Measurements from ENCODE around the gene KIF3C. TPM values are rescaled to one million over a fixed set of nuclear protein-coding genes. Genes with fewer than 3 reads are reported as not detected.
"Not testable (repeated sequence)": the region's sequence is repeated elsewhere in the genome, so short reads cannot be mapped to it uniquely, and the experiment has no call there.

KIF3C gene
- polyA plus RNA-seq, 10 donors, result 6.8 to 14.8 (median 8.1) TPM

GRCh38 chr2:25920786-25921415 is 61.4 kb downstream of the KIF3C start:
- DNase-seq, result no peak

DNA sequence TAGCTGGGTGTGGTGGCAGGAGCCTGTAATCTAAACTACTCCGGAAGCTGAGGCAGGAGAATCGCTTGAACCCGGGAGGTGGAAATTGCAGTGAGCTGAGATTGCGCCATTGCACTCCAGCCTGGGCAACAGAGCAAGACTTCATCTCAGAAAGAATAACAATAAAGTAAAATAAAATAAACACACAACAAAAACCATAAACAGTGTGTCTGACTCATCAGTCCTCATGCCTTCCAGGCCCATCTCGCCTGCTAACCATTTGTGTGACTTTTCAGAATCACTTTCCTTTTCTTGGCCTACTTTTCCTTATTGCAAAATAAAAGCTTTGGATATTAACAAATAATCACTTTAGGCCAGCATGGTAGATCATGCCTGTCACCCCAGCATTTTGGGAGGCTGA is 62.0 kb downstream of the KIF3C start:
- no peak for DNase-seq

DNA sequence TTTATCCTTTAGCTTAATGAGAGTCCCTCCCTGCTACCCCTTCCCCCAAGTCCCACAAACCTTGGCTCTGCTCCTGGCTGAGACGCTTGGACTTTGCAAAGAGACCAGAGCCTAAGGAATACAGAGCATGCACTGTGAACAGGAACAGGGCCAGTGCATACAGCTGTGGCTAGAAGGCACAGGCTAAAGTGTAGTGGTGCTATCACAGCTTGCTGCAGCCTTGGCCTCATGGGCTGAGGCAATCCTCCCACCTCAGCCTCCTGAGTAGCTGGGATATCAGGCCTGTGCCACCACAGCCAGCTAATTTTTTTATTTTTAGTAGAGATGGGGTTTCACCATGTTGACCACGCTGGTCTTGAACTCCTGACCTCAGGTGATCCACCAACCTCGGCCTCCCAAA is 64.5 kb downstream of the KIF3C start:
- no peak for DNase-seq

GRCh38 chr2:25917411-25917810 is 64.9 kb downstream of the KIF3C start:
- not testable (repeated sequence) for DNase-seq

GRCh38 chr2:25915944-25916772 is 66.1 kb downstream of the KIF3C start:
- not testable (repeated sequence) for DNase-seq

DNA sequence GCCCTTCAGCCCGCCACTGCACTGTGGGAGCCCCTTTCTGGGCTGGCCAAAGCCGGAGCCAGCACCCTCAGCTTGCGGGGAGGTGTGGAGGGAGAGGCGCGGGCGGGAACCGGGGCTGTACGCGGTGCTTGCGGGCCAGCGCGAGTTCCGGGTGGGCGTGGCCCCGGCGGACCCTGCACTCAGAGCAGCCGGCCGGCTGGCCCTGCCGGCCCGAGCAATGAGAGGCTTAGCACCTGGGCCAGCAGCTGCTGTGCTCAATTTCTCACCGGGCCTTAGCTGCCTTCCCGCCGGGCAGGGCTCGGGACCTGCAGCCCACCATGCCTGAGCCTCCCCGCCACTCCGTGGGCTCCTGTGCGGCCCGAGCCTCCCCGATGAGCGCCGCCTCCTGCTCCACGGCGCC is 66.9 kb downstream of the KIF3C start:
- DNase-seq, result not testable (repeated sequence)

GRCh38 chr2:25913696-25913973 is 68.7 kb downstream of the KIF3C start:
- not testable (repeated sequence) for DNase-seq

DNA sequence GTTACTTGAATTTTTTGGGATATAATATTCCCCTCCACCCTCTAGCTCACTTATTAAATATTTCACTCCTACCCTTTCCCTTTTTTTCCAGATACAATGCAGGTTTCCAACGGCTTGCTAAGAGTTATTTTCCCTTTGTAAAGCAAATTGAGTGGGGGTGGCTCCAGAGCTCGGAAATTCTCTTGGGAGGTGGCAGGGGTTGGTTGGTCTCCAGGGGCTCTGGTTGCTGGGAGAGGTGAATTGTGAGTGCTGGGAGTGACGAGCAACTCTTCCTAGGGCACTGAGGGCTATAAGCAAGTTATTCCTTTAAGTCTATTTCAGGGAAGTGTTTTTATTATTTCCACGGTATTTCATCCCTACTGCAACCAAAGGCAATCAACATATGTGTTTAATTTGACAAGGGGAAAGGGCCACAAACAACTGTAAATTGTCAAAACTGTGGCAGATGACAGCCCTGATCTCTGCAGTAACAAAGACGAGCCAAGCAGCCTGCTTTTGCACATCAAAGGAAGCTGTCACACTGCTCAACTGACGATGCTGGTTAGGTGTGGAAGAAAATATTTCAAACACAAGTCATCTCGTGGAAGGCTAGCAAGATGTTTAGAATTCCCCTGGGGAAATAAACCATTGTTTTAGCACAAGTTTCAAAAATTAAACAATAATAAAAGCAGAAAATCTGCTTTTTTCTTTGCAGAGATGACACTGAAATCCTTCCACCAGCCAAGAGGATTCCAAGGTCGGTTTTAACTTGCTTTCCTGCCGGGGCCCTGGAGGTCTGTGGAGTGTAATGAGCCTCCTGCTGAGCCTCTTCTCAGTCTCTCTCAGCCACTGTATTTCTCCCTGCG is 69.2 kb downstream of the KIF3C start:
- peak in 1 of 3 donors; percentile 10 for DNase-seq

DNA sequence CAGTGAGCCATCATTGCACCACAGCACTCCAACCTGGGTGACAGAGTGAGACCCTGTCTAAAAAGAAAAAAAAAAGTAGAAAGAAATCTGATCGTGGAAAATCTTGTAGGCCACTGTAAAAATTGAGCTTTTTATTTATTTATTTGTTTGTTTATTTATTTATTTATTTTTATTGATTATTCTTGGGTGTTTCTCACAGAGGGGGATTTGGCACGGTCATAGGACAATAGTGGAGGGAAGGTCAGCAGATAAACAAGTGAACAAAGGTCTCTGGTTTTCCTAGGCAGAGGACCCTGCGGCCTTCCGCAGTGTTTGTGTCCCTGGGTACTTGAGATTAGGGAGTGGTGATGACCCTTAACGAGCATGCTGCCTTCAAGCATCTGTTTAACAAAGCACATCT is 72.7 kb downstream of the KIF3C start:
- not testable (repeated sequence) for DNase-seq

DNA sequence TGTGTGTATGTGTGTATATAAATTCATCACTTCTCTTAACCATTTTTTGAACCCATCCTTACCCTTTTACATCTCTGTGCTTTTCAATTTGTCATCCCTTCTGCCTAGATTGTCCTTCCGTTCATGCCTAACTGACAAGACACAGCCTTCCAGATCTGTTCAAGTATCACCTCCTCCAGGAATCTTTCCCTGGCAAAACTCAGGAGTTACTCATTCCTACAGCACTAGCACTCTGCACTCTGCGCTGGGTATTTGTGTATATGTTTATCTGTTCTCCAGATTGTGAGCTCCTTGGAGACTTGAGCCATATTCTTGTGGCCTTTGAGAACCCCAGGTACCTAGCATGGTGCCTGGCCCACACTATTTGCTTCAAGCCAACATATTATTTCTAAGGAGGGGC is 77.2 kb downstream of the KIF3C start:
- no peak for DNase-seq

DNA sequence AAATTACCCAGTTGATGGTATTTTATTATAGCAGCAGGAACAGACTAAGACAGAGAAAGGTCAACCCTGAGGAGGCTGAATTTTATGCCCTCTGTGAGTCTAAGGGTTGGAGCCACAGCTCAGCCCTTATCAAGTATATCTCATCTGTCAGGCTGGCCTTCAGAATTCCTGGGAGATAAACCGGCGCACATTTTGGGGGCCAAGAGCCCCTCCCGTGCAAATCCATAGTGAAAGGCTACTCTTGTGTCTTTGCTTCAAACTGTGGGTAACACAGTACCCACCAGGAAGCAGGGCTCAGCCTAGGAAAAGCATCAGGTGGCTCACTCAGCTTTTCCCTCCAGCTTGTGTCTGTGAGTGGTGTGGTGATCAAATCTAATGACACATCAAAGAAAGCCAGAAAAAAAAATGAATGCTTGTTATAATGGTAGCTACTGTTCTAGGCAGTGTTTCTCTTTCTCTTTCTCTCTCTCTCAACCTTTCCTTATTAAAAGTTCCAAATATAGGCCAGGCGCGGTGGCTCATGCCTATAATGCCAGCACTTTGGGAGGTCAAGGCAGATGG is 79.0 kb downstream of the KIF3C start:
- DNase-seq, result no peak

DNA sequence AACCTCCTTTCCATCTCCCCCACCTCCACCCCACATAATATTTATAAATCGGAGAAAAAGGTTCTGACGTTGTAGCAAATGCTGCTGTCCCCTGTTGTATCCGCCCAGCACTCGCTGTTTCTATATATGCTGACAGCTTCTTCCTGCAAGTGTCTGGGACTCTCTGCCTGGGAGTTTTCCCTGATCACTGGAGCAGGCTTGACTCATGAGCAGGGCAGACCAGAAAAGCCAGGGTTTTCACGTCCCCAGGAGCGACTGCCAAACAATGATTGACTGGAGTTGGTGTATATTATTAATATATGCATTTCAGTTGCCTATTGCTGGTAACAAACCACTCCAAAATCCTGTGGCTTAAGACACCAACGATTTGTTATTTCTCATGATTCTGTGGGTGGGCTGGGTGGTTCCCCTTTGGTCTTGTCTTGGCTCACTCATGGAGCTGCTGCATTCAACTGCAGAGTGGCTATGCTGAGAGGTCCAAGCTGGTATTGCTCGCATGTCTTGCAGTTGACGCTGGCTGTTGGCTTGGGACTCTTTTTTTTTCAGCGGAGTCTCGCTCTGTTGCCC is 82.8 kb downstream of the KIF3C start:
- DNase-seq, result no peak

GRCh38 chr2:25897506-25897905 is 84.8 kb downstream of the KIF3C start:
- DNase-seq, result no peak

DNA sequence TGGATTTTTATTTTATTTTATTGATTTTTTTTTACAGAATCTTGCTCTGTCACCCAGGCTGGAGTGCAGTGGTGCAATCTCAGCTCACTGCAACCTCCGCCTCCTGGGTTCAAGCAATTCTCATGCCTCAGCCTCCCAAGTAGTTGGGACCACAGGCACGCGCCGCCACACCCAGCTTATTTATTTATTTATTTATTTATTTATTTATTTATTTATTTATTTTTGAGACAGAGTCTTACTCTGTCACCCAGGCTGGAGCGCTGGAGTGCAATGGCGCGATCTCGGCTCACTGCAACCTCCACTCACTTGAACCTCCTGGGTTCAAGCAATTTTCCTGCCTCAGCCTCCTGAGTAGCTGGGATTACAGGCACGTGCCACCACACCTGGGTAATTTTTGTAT is 86.0 kb downstream of the KIF3C start:
- DNase-seq, result not testable (repeated sequence)

GRCh38 chr2:25895610-25896009 is 86.7 kb downstream of the KIF3C start:
- no peak for DNase-seq

- DNase-seq, result no peak
These were observed 87.3 kb downstream of the KIF3C start for GRCh38 chr2:25895018-25895417.

GRCh38 chr2:25894135-25894830 is 88.0 kb downstream of the KIF3C start:
- peak in 2 of 3 donors; percentile 31 to 49 for DNase-seq

DNA sequence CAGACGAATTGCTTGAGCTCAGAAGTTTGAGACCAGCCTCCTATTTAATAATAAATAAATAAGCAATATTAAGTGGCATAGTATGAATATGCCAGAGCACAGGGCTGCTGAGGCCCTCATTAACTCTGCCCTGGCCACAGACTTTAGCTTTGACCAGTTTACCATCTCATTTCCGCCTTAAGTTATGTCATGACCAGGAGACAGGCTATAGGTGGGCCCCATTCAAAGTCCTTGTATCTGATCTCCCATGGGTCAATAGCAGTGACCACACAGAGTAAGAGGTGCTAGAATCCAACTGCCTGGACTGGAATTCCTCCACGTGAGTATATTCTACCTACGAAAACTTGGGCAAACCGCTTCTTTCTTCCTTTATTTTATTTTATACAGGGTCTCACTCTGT is 90.6 kb downstream of the KIF3C start:
- no peak for DNase-seq

DNA sequence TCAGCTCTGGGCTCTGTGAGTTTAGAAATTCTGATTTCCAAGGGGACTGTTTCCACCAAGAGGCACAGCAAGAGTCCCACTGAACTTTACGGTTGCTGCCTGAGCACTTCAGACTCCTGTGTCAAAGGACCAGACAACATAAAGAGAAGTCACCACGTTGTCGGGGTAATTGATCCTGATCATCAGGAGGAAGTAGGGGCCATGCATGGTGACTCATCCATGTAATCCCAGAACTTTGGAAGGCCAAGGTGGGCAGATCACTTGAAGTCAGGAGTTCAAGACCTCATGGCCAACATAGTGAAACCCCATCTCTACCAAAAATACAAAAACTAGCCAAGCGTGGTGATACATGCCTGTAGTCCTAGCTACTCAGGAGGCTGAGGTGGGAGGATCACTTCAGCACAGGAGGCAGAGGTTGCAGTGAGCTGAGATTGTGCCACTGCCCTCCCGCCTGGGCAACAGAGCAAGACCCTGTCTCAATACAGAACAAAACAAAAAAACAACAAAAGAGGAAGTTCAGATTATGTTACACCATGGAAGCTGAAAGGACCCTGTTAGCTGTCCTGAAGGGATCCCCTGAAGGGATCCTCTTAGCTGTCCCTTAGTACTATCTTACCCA is 94.6 kb downstream of the KIF3C start:
- DNase-seq, result no peak

DNA sequence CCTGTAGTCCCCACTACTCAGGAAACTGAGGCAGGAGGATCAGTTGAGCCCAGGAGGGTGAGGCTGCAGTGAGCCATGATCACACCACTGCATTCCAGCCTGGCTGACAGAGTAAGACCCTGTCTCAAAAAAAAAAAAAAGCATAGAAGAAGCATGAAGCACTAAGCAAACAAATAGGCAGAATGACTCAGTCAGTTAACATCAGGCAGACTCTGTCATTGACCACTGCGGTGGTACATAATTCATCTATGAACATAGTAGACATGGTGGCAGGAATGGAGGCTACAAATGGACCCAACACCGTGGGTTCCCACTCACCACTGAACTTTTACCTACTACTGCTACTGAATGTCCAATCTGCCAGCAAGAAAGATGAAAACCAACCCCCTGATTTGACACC is 96.4 kb downstream of the KIF3C start:
- peak in 1 of 3 donors; percentile 43 for DNase-seq

GRCh38 chr2:25881764-25882163 is 100.5 kb downstream of the KIF3C start:
- no peak for DNase-seq
